ENCODE measurements around the gene SLC9A4.

SLC9A4 gene

DNA sequence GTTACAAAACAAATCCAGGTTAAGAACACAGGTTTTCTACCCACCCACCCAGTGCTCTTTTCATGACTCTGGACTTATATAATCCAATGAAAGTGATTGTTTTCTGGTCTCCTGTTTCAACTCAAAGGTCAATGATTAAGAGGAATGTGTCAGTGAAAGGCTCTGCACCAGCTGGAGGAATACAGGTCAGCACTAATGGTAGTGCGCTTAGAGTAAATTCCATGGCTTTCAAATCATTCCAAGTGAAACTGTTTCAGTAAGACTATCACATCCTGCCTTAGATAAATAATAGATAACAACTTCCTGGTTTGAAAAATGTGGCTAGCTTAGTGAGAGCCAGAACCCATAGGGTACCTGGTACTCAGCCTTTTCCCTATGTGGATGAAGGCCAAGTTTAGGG, 47.8 kb downstream of the SLC9A4 start:
- ATAC-seq, result no peak
- TF ChIP-seq CSRNP3 (CRISPR knock-in tag; IDR thresholded peaks at IDR 0.05) (no peak), ZC3H10 (CRISPR knock-in tag; IDR thresholded peaks at IDR 0.05) (no peak), CSDC2 (CRISPR knock-in tag; IDR thresholded peaks at IDR 0.05) (no peak), ISL1 (CRISPR knock-in tag; IDR thresholded peaks at IDR 0.05) (no peak), BACH2 (CRISPR knock-in tag; IDR thresholded peaks at IDR 0.05; ENCODE audit: borderline replicate concordance) (no peak), ZNF70 (CRISPR knock-in tag; IDR thresholded peaks at IDR 0.05) (no peak), ESRRG (CRISPR knock-in tag; IDR thresholded peaks at IDR 0.05) (no peak), ZFP30 (CRISPR knock-in tag; IDR thresholded peaks at IDR 0.05) (no peak)

DNA sequence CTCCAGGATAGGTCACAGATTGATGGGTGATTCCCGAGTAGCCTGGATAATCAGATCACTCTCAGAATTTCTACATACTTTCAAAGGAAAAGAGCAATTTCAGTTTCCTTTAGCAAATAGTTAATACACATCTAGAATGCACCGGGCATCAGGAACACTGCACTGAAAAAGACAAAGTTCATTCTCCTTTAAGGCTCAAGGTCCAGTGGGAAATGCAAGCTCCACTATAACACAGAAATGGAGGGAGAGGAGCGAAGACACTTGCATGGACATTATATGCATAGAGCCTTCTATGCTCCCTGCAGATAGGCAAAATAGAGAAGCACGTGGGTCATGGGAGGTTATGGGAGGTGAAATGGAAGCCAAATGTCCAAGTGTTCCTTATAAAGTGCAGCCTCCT, 49.1 kb downstream of the SLC9A4 start:
- TF ChIP-seq PATZ1 (CRISPR knock-in tag; IDR thresholded peaks at IDR 0.05; ENCODE audit: borderline replicate concordance) (no peak), ZC3H10 (CRISPR knock-in tag; IDR thresholded peaks at IDR 0.05) (no peak), POU6F1 (CRISPR knock-in tag; IDR thresholded peaks at IDR 0.05; ENCODE audit: borderline replicate concordance, low read depth) (no peak), ESRRG (CRISPR knock-in tag; IDR thresholded peaks at IDR 0.05) (no peak), ZNF70 (CRISPR knock-in tag; IDR thresholded peaks at IDR 0.05) (no peak), ZNF565 (CRISPR knock-in tag; conservative IDR thresholded peaks at IDR 0.05; ENCODE audit: low read depth) (no peak), OSR1 (CRISPR knock-in tag; IDR thresholded peaks at IDR 0.05) (no peak), TSHZ2 (CRISPR knock-in tag; IDR thresholded peaks at IDR 0.05) (no peak), RARB (CRISPR knock-in tag; IDR thresholded peaks at IDR 0.05) (no peak), BACH2 (CRISPR knock-in tag; IDR thresholded peaks at IDR 0.05; ENCODE audit: borderline replicate concordance) (no peak), TCF4 (CRISPR knock-in tag; IDR thresholded peaks at IDR 0.05; ENCODE audit: borderline replicate concordance) (no peak), SNAI2 (CRISPR knock-in tag; IDR thresholded peaks at IDR 0.05) (no peak), GLIS3 (CRISPR knock-in tag; IDR thresholded peaks at IDR 0.05) (no peak), CSRNP3 (CRISPR knock-in tag; IDR thresholded peaks at IDR 0.05) (no peak), ZNF8 (CRISPR knock-in tag; IDR thresholded peaks at IDR 0.05) (no peak), TOX (CRISPR knock-in tag; IDR thresholded peaks at IDR 0.05; ENCODE audit: borderline replicate concordance) (no peak)
- TF ChIP-seq, protein P1, sequence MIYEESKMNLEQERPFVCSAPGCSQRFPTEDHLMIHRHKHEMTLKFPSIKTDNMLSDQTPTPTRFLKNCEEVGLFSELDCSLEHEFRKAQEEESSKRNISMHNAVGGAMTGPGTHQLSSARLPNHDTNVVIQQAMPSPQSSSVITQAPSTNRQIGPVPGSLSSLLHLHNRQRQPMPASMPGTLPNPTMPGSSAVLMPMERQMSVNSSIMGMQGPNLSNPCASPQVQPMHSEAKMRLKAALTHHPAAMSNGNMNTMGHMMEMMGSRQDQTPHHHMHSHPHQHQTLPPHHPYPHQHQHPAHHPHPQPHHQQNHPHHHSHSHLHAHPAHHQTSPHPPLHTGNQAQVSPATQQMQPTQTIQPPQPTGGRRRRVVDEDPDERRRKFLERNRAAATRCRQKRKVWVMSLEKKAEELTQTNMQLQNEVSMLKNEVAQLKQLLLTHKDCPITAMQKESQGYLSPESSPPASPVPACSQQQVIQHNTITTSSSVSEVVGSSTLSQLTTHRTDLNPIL (CRISPR knock-in tag; IDR thresholded peaks at IDR 0.05; ENCODE audit: low read depth), result no peak
- no peak for ATAC-seq

GRCh38 chr2:102522890-102523289, 49.9 kb downstream of the SLC9A4 start:
- no peak for ATAC-seq
- TF ChIP-seq, protein P1 (CRISPR knock-in tag; IDR thresholded peaks at IDR 0.05; ENCODE audit: low read depth), result no peak
- TF ChIP-seq ZNF565 (CRISPR knock-in tag; conservative IDR thresholded peaks at IDR 0.05; ENCODE audit: low read depth) (no peak), TCF4 (CRISPR knock-in tag; IDR thresholded peaks at IDR 0.05; ENCODE audit: borderline replicate concordance) (no peak), GLIS3 (CRISPR knock-in tag; IDR thresholded peaks at IDR 0.05) (no peak), SNAI2 (CRISPR knock-in tag; IDR thresholded peaks at IDR 0.05) (no peak), POU6F1 (CRISPR knock-in tag; IDR thresholded peaks at IDR 0.05; ENCODE audit: borderline replicate concordance, low read depth) (no peak), RARB (CRISPR knock-in tag; IDR thresholded peaks at IDR 0.05) (no peak), BACH2 (CRISPR knock-in tag; IDR thresholded peaks at IDR 0.05; ENCODE audit: borderline replicate concordance) (no peak), OSR1 (CRISPR knock-in tag; IDR thresholded peaks at IDR 0.05) (no peak), CSRNP3 (CRISPR knock-in tag; IDR thresholded peaks at IDR 0.05) (no peak), ESRRG (CRISPR knock-in tag; IDR thresholded peaks at IDR 0.05) (no peak), ZNF70 (CRISPR knock-in tag; IDR thresholded peaks at IDR 0.05) (no peak), ARNTL (CRISPR knock-in tag; IDR thresholded peaks at IDR 0.05; ENCODE audit: borderline replicate concordance, low read depth) (no peak)
